BJ (cell line): Measurements from ENCODE around the gene PTPN7. TPM values are rescaled to one million over a fixed set of nuclear protein-coding genes. Genes with fewer than 3 reads are reported as not detected.

Source experiments
- CTCF ChIA-PET: fragments of 350-600 bp; formaldehyde crosslinking; extraction: SDS; loops from one replicate; lab custom pipeline; 2021; ENCODE audit warnings: antibody characterized with exemption, inconsistent platforms; lab: Yijun Ruan, JAX
- POLR2A ChIA-PET: fragments of 300-600 bp; sonication (Branson Sonifier 250); formaldehyde crosslinking; extraction: SDS; loops from one replicate; lab custom pipeline; 2021; ENCODE audit warnings: antibody characterized with exemption; lab: Charles Lee
- DNase-seq: peaks from one replicate; pipeline ENCODE4 v3.0.0-alpha.2; 2011; ENCODE audit warnings: low read depth
- H3K27me3 ChIP-seq: 2 replicates; pipeline ENCODE4 v1.6.0; 2011; ENCODE audit warnings: low read length; ENCODE audit not compliant: control insufficient read depth, insufficient read depth
- H3K36me3 ChIP-seq: 2 replicates; pipeline ENCODE4 v1.5.1; 2011; ENCODE audit warnings: low read length; ENCODE audit not compliant: control insufficient read depth, insufficient read depth
- H3K4me3 ChIP-seq: 2 replicates; pipeline ENCODE4 v1.5.1; 2011; ENCODE audit warnings: low read depth, mild to moderate bottlenecking, control low read depth, low read length
- CTCF ChIP-seq: IDR thresholded peaks from 2 replicates; pipeline ENCODE4 v1.5.1; 2011; ENCODE audit warnings: low read depth, mild to moderate bottlenecking, control low read depth, inconsistent platforms, low read length, moderate library complexity; ENCODE audit not compliant: insufficient read depth
- polyA plus RNA-seq: library from polyadenylated mRNA; depleted of rRNA; stranded (reverse); fragments of >200 nt; gene quantifications from 2 replicates; pipeline ENCODE4 v1.2.3, GENCODE V29; 2011

The PTPN7 gene
- polyA plus RNA-seq, 1 experiment, result not detected

GRCh38 chr1:202164271-202165037, 4.1 kb upstream of the PTPN7 start:
- ChIA-PET POLR2A (no interaction called here), CTCF (interaction anchor here (1.1 to 2.5 kb wide), 3 partner anchors 9 to 555 kb away, joined by 5 to 10 read pairs (median 6); no protein-coding TSS in a partner anchor)
- DNase-seq, result no peak
- H3K4me3 ChIP-seq, result no peak overlapping the region
- TF ChIP-seq CTCF, result no peak
- H3K27me3 ChIP-seq, result peaks cover 6% of the 10 kb centered on the region
- H3K36me3 ChIP-seq, result no peaks in the 10 kb centered on the region

GRCh38 chr1:202163281-202164270, 3.2 kb upstream of the PTPN7 start:
- no peak for TF ChIP-seq CTCF
- H3K27me3 ChIP-seq, result peaks cover 6% of the 10 kb centered on the region; the same call in 1 of the 2 replicates
- ChIA-PET POLR2A (no interaction called here), CTCF (interaction anchor here (1.2 to 1.4 kb wide), 2 partner anchors 9 to 556 kb away, joined by 5 to 6 read pairs; no protein-coding TSS in a partner anchor)
- H3K36me3 ChIP-seq, result no peaks in the 10 kb centered on the region
- DNase-seq, result no peak
- no peak overlapping the region for H3K4me3 ChIP-seq

GRCh38 chr1:202162418-202163280, 2.2 kb upstream of the PTPN7 start:
- Histone ChIP-seq H3K27me3 (peaks cover 6% of the 10 kb centered on the region; the same call in 1 of the 2 replicates), H3K4me3 (no peak overlapping the region), H3K36me3 (no peaks in the 10 kb centered on the region)
- ChIA-PET POLR2A (no interaction called here), CTCF (interaction anchor here (1.1 to 1.4 kb wide), 3 partner anchors 8 to 557 kb away, joined by 3 to 6 read pairs (median 5); no protein-coding TSS in a partner anchor)
- TF ChIP-seq CTCF, result no peak
- no peak for DNase-seq

DNA sequence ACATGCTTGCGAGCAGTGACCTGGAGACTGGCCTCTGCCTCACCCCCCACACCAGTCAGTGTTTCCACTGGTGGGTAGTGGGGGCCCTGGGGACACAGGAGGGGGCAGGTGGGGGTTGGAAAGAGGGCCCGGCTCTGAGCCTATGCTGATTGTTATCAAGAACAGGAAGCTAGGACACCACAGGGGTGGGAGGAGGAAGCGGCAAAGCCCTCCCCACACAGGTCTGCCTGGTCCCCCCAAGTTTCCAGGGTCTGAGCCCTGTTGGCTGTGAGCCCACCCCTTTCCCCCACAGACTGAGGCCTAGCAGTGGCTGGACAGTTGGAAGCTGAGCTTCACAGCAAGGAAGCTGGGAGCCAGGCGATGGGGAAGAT, 1.6 kb upstream of the PTPN7 start:
- peaks cover 6% of the 10 kb centered on the region; the same call in 1 of the 2 replicates for H3K27me3 ChIP-seq
- H3K36me3 ChIP-seq, result no peaks in the 10 kb centered on the region
- POLR2A ChIA-PET, result no interaction called here
- DNase-seq, result no peak
- CTCF ChIA-PET, result interaction anchor here (1.1 kb wide), 1 partner anchor 23 kb away, joined by 3 read pairs; no protein-coding TSS in a partner anchor
- H3K4me3 ChIP-seq, result no peak overlapping the region
- TF ChIP-seq CTCF, result no peak
